Panc1 (cell line): ENCODE results near the gene CUL4A.
"Not testable (repeated sequence)": the region's sequence is repeated elsewhere in the genome, so short reads cannot be mapped to it uniquely, and the experiment has no call there.

Experiments
- TF ChIP-seq, protein P1 (sequence below): fragments of 450-650 bp; IDR thresholded peaks from 2 replicates; pipeline ENCODE4 v1.5.1; 2017; ENCODE audit warnings: mild to moderate bottlenecking
- TF ChIP-seq, protein P2 (sequence below), 2 experiments: IDR thresholded peaks; 2 replicates each; pipeline ENCODE4 v1.6.1; 2011 to 2012; ENCODE audit warnings: low read depth in 2 of 2, control low read depth in 1 of 2, low read length in 1 of 2, mild to moderate bottlenecking in 1 of 2, moderate library complexity in 1 of 2; ENCODE audit not compliant: insufficient read depth in 1 of 2

DNA sequence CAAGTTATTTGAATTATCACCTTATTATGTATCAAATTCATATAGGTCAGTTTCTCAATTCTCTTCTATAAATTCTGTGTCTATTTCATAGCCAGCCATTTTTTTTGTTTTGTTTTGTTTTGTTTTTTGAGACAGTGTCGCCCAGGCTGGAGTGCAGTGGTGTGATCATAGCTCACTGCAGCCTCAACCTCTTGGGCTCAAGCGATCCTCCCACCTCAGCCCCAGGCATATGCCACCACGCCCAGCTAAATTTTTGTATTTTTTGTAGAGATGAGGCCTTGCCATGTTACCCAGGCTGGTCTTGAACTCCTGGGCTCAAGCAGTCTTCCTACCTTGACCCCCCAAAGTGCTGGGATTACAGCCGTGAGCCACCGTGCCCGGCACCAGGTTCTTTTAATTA lies 48.5 kb downstream of the CUL4A start:
- TF ChIP-seq, protein P1, sequence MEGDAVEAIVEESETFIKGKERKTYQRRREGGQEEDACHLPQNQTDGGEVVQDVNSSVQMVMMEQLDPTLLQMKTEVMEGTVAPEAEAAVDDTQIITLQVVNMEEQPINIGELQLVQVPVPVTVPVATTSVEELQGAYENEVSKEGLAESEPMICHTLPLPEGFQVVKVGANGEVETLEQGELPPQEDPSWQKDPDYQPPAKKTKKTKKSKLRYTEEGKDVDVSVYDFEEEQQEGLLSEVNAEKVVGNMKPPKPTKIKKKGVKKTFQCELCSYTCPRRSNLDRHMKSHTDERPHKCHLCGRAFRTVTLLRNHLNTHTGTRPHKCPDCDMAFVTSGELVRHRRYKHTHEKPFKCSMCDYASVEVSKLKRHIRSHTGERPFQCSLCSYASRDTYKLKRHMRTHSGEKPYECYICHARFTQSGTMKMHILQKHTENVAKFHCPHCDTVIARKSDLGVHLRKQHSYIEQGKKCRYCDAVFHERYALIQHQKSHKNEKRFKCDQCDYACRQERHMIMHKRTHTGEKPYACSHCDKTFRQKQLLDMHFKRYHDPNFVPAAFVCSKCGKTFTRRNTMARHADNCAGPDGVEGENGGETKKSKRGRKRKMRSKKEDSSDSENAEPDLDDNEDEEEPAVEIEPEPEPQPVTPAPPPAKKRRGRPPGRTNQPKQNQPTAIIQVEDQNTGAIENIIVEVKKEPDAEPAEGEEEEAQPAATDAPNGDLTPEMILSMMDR, result not testable (repeated sequence)
- TF ChIP-seq, protein P2, sequence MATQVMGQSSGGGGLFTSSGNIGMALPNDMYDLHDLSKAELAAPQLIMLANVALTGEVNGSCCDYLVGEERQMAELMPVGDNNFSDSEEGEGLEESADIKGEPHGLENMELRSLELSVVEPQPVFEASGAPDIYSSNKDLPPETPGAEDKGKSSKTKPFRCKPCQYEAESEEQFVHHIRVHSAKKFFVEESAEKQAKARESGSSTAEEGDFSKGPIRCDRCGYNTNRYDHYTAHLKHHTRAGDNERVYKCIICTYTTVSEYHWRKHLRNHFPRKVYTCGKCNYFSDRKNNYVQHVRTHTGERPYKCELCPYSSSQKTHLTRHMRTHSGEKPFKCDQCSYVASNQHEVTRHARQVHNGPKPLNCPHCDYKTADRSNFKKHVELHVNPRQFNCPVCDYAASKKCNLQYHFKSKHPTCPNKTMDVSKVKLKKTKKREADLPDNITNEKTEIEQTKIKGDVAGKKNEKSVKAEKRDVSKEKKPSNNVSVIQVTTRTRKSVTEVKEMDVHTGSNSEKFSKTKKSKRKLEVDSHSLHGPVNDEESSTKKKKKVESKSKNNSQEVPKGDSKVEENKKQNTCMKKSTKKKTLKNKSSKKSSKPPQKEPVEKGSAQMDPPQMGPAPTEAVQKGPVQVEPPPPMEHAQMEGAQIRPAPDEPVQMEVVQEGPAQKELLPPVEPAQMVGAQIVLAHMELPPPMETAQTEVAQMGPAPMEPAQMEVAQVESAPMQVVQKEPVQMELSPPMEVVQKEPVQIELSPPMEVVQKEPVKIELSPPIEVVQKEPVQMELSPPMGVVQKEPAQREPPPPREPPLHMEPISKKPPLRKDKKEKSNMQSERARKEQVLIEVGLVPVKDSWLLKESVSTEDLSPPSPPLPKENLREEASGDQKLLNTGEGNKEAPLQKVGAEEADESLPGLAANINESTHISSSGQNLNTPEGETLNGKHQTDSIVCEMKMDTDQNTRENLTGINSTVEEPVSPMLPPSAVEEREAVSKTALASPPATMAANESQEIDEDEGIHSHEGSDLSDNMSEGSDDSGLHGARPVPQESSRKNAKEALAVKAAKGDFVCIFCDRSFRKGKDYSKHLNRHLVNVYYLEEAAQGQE (IDR thresholded peaks at IDR 0.05; ENCODE audit: insufficient read depth in 1 of 2, low read depth in 2 of 2, low read length in 1 of 2), result not testable (repeated sequence)
